H1 (cell line): Measurements from ENCODE around the gene JMJD8. TPM values are rescaled to one million over a fixed set of nuclear protein-coding genes. Genes with fewer than 3 reads are reported as not detected.

Source experiments
- CTCF ChIA-PET: fragments of 300-600 bp; sonication (Branson Sonifier 250); formaldehyde crosslinking; loops from one replicate; lab custom pipeline; 2021; ENCODE audit not compliant: partially characterized antibody; lab: Charles Lee
- POLR2A ChIA-PET: fragments of 300-600 bp; sonication (Branson Sonifier 250); formaldehyde crosslinking; loops from one replicate; lab custom pipeline; 2021; ENCODE audit warnings: inconsistent platforms; ENCODE audit not compliant: partially characterized antibody; lab: Charles Lee
- DNase-seq, 2 experiments: peaks; one replicate each; pipeline versions ENCODE4 v3.0.0 to v3.0.0-alpha.2; 2010 to 2022; ENCODE audit warnings: low spot score in 2 of 2, low read depth in 1 of 2, mixed read lengths in 1 of 2
- FAIRE-seq: peaks from 2 replicates; lab custom pipeline; 2011; peaks lifted over from hg19 to GRCh38; lab: Jason Lieb, UNC
- H2AFZ ChIP-seq: 2 replicates; pipeline ENCODE4 v1.8.1; 2012; ENCODE audit warnings: low read length, inconsistent platforms
- H2AK5ac ChIP-seq: 2 replicates; pipeline ENCODE4 v1.6.1; 2013; ENCODE audit warnings: low read depth, low read length
- H2BK120ac ChIP-seq: replicated peaks from 2 replicates; pipeline ENCODE3; 2013; ENCODE audit warnings: low read depth, low read length, inconsistent platforms
- H2BK12ac ChIP-seq: 2 replicates; pipeline ENCODE4 v1.6.1; 2013; ENCODE audit warnings: low read depth, low read length
- H2BK15ac ChIP-seq: 2 replicates; pipeline ENCODE4 v1.6.1; 2013; ENCODE audit warnings: low read length
- H2BK20ac ChIP-seq: 2 replicates; pipeline ENCODE4 v1.6.1; 2013; ENCODE audit warnings: low read length
- H2BK5ac ChIP-seq: 2 replicates; pipeline ENCODE4 v1.6.1; 2013; ENCODE audit warnings: low read depth, low read length
- H3K14ac ChIP-seq: 2 replicates; pipeline ENCODE4 v1.6.1; 2013; ENCODE audit warnings: inconsistent platforms; ENCODE audit not compliant: insufficient read length
- H3K18ac ChIP-seq: 2 replicates; pipeline ENCODE4 v1.6.1; 2013; ENCODE audit warnings: low read length; ENCODE audit errors: extremely low read depth
- H3K23ac ChIP-seq: 2 replicates; pipeline ENCODE4 v1.6.1; 2013; ENCODE audit warnings: inconsistent platforms; ENCODE audit not compliant: insufficient read length
- H3K23me2 ChIP-seq: 2 replicates; pipeline ENCODE4 v1.6.1; 2013; ENCODE audit warnings: low read depth, low read length
- H3K27ac ChIP-seq: 2 replicates; pipeline ENCODE4 v1.6.1; 2011; ENCODE audit warnings: low read depth, low read length, inconsistent platforms
- H3K27me3 ChIP-seq, 4 experiments: replicated peaks in 1 of 4; 1 replicate in 1 of 4; 2 replicates in 3 of 4; pipeline versions ENCODE4 v1.6.1 to v1.8.1; 2011 to 2013; ENCODE audit warnings: low read length in 3 of 4, mild to moderate bottlenecking in 3 of 4, inconsistent platforms in 2 of 4, mixed read lengths in 2 of 4, moderate library complexity in 1 of 4; ENCODE audit not compliant: control insufficient read depth in 3 of 4, insufficient read depth in 3 of 4; ENCODE audit errors: extremely low read depth in 1 of 4
- H3K36me3 ChIP-seq, 4 experiments: 2 replicates each; pipeline versions ENCODE4 v1.6.1 to v1.8.1; 2011 to 2013; ENCODE audit warnings: mild to moderate bottlenecking in 4 of 4, low read length in 3 of 4, moderate library complexity in 2 of 4, control low read depth in 1 of 4, inconsistent platforms in 1 of 4; ENCODE audit not compliant: insufficient read depth in 4 of 4, control insufficient read depth in 2 of 4
- H3K4ac ChIP-seq: replicated peaks from 2 replicates; pipeline ENCODE3; 2013; ENCODE audit warnings: low read length, low read depth, mixed read lengths, inconsistent platforms; ENCODE audit not compliant: insufficient read length
- H3K4me1 ChIP-seq, 4 experiments: replicated peaks in 1 of 4; 1 replicate in 1 of 4; 2 replicates in 3 of 4; pipeline versions ENCODE4 v1.6.1 to v1.8.1; 2011 to 2013; ENCODE audit warnings: low read length in 3 of 4, inconsistent platforms in 2 of 4, mixed read lengths in 1 of 4; ENCODE audit not compliant: insufficient read depth in 4 of 4, control insufficient read depth in 3 of 4
- H3K4me2 ChIP-seq, 2 experiments: 2 replicates each; pipeline versions ENCODE4 v1.6.1 to v1.8.1; 2011 to 2013; ENCODE audit warnings: low read depth in 2 of 2, low read length in 2 of 2, control low read depth in 1 of 2, inconsistent platforms in 1 of 2, mild to moderate bottlenecking in 1 of 2; ENCODE audit not compliant: insufficient read depth in 1 of 2
- H3K4me3 ChIP-seq, 4 experiments: fragments of 200-600, 300-600 bp in 1 of 4; sonication (generic), shearing (Covaris generic), sonication (Bioruptor Twin) in 1 of 4; 2 replicates each; pipeline versions ENCODE4 v1.5.1 to v1.8.1; 2011 to 2016; ENCODE audit warnings: low read length in 4 of 4, low read depth in 3 of 4, control low read depth in 2 of 4, inconsistent platforms in 2 of 4, mild to moderate bottlenecking in 2 of 4, mixed read lengths in 1 of 4, moderate library complexity in 1 of 4; ENCODE audit not compliant: insufficient read depth in 2 of 4; ENCODE audit errors: extremely low read depth in 1 of 4
- H3K56ac ChIP-seq: replicated peaks from 2 replicates; pipeline ENCODE3; 2013; ENCODE audit warnings: low read depth, mild to moderate bottlenecking, mixed read lengths, low read length, inconsistent platforms; ENCODE audit not compliant: insufficient read length
- H3K79me1 ChIP-seq: 2 replicates; pipeline ENCODE4 v1.6.1; 2013; ENCODE audit warnings: low read depth, low read length, control low read depth
- H3K79me2 ChIP-seq, 2 experiments: 2 replicates each; pipeline versions ENCODE4 v1.6.1 to v1.8.1; 2012 to 2013; ENCODE audit warnings: low read length in 2 of 2, mild to moderate bottlenecking in 2 of 2, inconsistent platforms in 1 of 2; ENCODE audit not compliant: insufficient read depth in 2 of 2, control insufficient read depth in 1 of 2
- H3K9ac ChIP-seq, 4 experiments: replicated peaks in 1 of 4; 1 replicate in 1 of 4; 2 replicates in 3 of 4; pipeline versions ENCODE4 v1.6.1 to v1.8.1; 2011 to 2013; ENCODE audit warnings: low read depth in 3 of 4, low read length in 3 of 4, control low read depth in 2 of 4, mild to moderate bottlenecking in 2 of 4, moderate library complexity in 2 of 4, inconsistent platforms in 1 of 4; ENCODE audit errors: extremely low read depth in 1 of 4
- H3K9me3 ChIP-seq, 2 experiments: 2 replicates each; pipeline versions ENCODE4 v1.6.1 to v1.8.1; 2012 to 2013; ENCODE audit warnings: mild to moderate bottlenecking in 2 of 2, moderate library complexity in 2 of 2, control low read depth in 1 of 2, inconsistent platforms in 1 of 2, low read depth in 1 of 2, low read length in 1 of 2, mixed read lengths in 1 of 2; ENCODE audit not compliant: insufficient read depth in 2 of 2
- H4K20me1 ChIP-seq, 2 experiments: replicated peaks in 1 of 2; 2 replicates each; pipeline versions ENCODE3 to v1.8.1; 2011 to 2013; ENCODE audit warnings: inconsistent platforms in 2 of 2, low read length in 2 of 2, mild to moderate bottlenecking in 1 of 2; ENCODE audit not compliant: insufficient read depth in 2 of 2, control insufficient read depth in 1 of 2
- H4K5ac ChIP-seq: 2 replicates; pipeline ENCODE4 v1.6.1; 2013; ENCODE audit warnings: low read length, low read depth, mixed read lengths, inconsistent platforms; ENCODE audit not compliant: insufficient read length
- H4K8ac ChIP-seq: 2 replicates; pipeline ENCODE4 v1.8.0; 2013; ENCODE audit warnings: mild to moderate bottlenecking, moderate library complexity, low read length, inconsistent platforms; ENCODE audit not compliant: insufficient read depth; ENCODE audit errors: extremely low read depth
- H4K91ac ChIP-seq: replicated peaks from 2 replicates; pipeline ENCODE3; 2013; ENCODE audit warnings: low read length, mixed read lengths, inconsistent platforms; ENCODE audit not compliant: insufficient read length
- POLR2A ChIP-seq, 2 experiments: IDR thresholded peaks; 1 replicate in 1 of 2; 2 replicates in 1 of 2; pipeline ENCODE4 v1.6.1; 2011; ENCODE audit warnings: low read depth in 2 of 2, low read length in 2 of 2, mild to moderate bottlenecking in 2 of 2; ENCODE audit errors: control extremely low read depth in 1 of 2
- TEAD4 ChIP-seq: IDR thresholded peaks from 2 replicates; pipeline ENCODE4 v1.6.1; 2012; ENCODE audit warnings: low read depth, low read length, inconsistent platforms, mixed read lengths
- ZNF274 ChIP-seq: IDR thresholded peaks from 2 replicates; pipeline ENCODE4 v1.7.0; 2012; ENCODE audit warnings: low read length, borderline replicate concordance; ENCODE audit errors: extremely low read depth
- WGBS, 2 experiments: shearing (Covaris generic) in 1 of 2; methylation state at CpG; one replicate each; pipeline versions ENCODE4 v1.1.6 to v1.1.7; 2013 to 2015; ENCODE audit warnings: low lambda C conversion rate in 2 of 2, mixed read lengths in 2 of 2, inconsistent platforms in 1 of 2, low coverage in 1 of 2, missing lambda C conversion rate in 1 of 2; ENCODE audit not compliant: insufficient replicate concordance in 2 of 2, insufficient coverage in 1 of 2, insufficient read length in 1 of 2; ENCODE audit errors: extremely low coverage in 1 of 2, missing lambda C conversion rate in 1 of 2; 5-methylcytosine and 5-hydroxymethylcytosine counted together
- polyA plus RNA-seq, 7 experiments: library from polyadenylated mRNA; depleted of rRNA in 3 of 7; stranded (reverse) in 5 of 7; unstranded in 2 of 7; fragments of >200 nt in 5 of 7; fragments of 200-250 nt in 2 of 7; gene quantifications; 1 replicate in 5 of 7; 2 replicates in 1 of 7; 4 replicates in 1 of 7; pipeline versions ENCODE4 v1.2.1 to v1.2.3, GENCODE V29; 2011 to 2013; ENCODE audit warnings: missing spikeins in 2 of 7, mixed read lengths in 2 of 7
- total RNA-seq: library from RNA; stranded (reverse); fragmentation: NEBNext Ultra II Directional; extraction: Animal tissue kit (Norgen Biotek cat#: 25700); gene quantifications from 2 replicates; pipeline ENCODE4 v1.2.1, GENCODE V29; 2021

JMJD8 gene
- total and polyA plus RNA-seq, 2 of the 8 experiments (the other 6 are each of a cell fraction or from before 2014, with no cell fraction given): 46.4 to 87.4 TPM

- H3K36me3 ChIP-seq: peaks cover 0 to 3% (median under 1%) of the 10 kb centered on the region in 4 experiments; a peak in 1 of 8 replicates
- H4K5ac ChIP-seq: no peak overlapping the region
- H3K9me3 ChIP-seq: no peaks in the 10 kb centered on the region
- no peak overlapping the region for H2AK5ac ChIP-seq
- no peak overlapping the region for H2BK12ac ChIP-seq
- peaks cover 0 to 10% (median 4%) of the 10 kb centered on the region in 4 experiments; a peak in 4 of 7 replicates for H3K27me3 ChIP-seq
- no peak overlapping the region for H2BK20ac ChIP-seq
- no peak overlapping the region for H3K27ac ChIP-seq
- H4K91ac ChIP-seq: no peak overlapping the region
- DNase-seq (no peak), FAIRE-seq (no peak)
- no peak overlapping the region for H3K4me3 ChIP-seq
- CTCF ChIA-PET: interaction anchor here (0.5 to 35.8 kb wide), 6 partner anchors 5 to 683 kb away, joined by 3 to 977 read pairs (median 216); partner anchors contain the start of genes ANTKMT, CCDC78, CHTF18 and CIAO3
- no peak overlapping the region for H4K8ac ChIP-seq
- peaks cover 0 to 14% (median 8%) of the 10 kb centered on the region in 4 experiments; a peak in 5 of 7 replicates for H3K4me1 ChIP-seq
- POLR2A ChIA-PET: interaction anchor here (0.8 to 23.0 kb wide), 10 partner anchors 9 to 73 kb away, joined by 3 to 353 read pairs (median 4); partner anchors contain the start of genes ANTKMT, CCDC78, CIAO3 and GNG13
- H3K79me2 ChIP-seq: no peaks in the 10 kb centered on the region
- no peak overlapping the region for H3K14ac ChIP-seq
- H2BK5ac ChIP-seq: no peak overlapping the region
- WGBS, 2 experiments: 92% methylated on average over 17 of the region's 22 CpGs; no CpG with 5 or more reads in 1 of the 2 experiments
- no peak overlapping the region for H3K23ac ChIP-seq
- no peak overlapping the region for H3K56ac ChIP-seq
- H3K79me1 ChIP-seq: no peaks in the 10 kb centered on the region
- H2BK120ac ChIP-seq: no peak overlapping the region
- H3K4me2 ChIP-seq: no peak overlapping the region
- H3K18ac ChIP-seq: no peak overlapping the region
- H4K20me1 ChIP-seq: peaks cover 2 to 12% of the 10 kb centered on the region in 2 experiments
- no peak overlapping the region for H3K4ac ChIP-seq
- peaks cover 19% of the 10 kb centered on the region; the same call in 1 of the 2 replicates for H3K23me2 ChIP-seq
- no peak overlapping the region for H3K9ac ChIP-seq
- H2AFZ ChIP-seq: no peak overlapping the region
- H2BK15ac ChIP-seq: no peak overlapping the region
- TF ChIP-seq POLR2A (IDR thresholded peaks at IDR 0.05; ENCODE audit: control extremely low read depth in 1 of 2, low read depth in 2 of 2, low read length in 2 of 2) (no peak), TEAD4 (no peak), ZNF274 (no peak)
Observed at GRCh38 chr16:730666-731509, 46.8 kb upstream of the JMJD8 start.
